HL-60/S4 treated with retinoic acid at 250 ng/mL for 4 days and 3 days (cell line): ENCODE results near the gene COL4A1.

Experiments used
- in situ Hi-C: fragments of 300-500 bp; cut with MboI; formaldehyde crosslinking; loops from 2 replicates; pipeline ENCODE4 v1.7.0; 2022; ENCODE audit warnings: low sequenced_read_pairs

COL4A1 gene

DNA sequence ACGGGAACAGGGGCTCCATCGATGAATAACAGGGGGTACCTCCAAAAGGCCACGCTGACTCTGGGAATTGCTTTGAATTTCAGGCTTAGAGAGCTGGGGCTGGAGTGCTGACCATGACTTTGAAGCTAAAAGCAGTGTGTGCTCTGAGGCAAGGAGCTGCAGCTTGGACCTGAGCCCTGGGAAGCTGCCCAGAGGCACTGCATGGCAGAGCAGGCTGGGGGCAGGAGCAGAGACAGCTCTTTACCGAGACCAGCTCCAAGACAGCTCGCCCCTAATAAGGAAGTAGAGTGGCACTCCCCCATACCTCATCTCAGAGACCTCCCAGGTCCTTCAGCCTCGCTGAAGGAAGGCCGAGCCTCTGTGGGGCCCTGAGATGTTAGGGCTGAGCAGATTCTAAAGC, 200.2 kb downstream of the COL4A1 start:
- in situ Hi-C loops: loop anchor here (25.0 kb wide), 1 partner anchor 1144 kb away; no protein-coding TSS in a partner anchor

DNA sequence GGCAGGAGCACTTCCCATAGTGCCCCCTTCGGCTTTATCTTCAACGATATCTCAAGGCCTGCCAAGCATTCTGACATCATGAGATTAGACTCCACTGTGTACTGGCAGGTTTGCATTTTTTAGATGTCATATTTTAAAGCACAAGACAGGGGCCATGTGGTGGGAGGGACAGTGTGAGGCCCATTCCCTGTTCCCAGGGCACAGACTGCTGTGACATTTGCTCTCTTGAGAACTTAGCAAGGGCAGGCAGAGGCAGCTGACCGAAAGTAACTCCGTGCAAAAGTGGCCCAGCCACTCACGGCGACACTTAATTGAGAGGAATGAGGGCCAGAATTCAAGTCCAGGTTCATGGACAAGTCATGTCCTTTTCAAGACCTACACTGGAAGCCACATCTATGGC, 201.8 kb downstream of the COL4A1 start:
- in situ Hi-C loops: loop anchor here (25.0 kb wide), 1 partner anchor 1143 kb away; no protein-coding TSS in a partner anchor

DNA sequence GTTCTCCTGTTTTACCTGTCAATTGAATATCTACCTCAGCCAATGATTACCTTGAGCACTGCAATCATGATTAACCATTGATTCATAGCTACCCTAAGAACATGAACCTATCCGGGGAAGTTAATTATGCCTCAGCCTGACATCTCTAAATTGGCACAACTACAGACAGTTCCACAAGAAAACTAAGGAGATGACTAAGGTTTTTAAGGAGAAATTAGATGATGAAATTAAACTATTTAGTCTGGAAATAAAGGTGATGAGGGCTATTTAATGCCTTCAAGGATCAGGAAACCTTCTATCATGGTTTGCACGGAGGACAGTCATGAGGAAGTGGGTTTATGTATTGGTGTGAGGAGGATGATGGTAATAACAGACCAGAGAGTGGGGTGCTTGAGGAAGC, 203.4 kb downstream of the COL4A1 start:
- in situ Hi-C loops: loop anchor here (25.0 kb wide), 1 partner anchor 1141 kb away; no protein-coding TSS in a partner anchor

DNA sequence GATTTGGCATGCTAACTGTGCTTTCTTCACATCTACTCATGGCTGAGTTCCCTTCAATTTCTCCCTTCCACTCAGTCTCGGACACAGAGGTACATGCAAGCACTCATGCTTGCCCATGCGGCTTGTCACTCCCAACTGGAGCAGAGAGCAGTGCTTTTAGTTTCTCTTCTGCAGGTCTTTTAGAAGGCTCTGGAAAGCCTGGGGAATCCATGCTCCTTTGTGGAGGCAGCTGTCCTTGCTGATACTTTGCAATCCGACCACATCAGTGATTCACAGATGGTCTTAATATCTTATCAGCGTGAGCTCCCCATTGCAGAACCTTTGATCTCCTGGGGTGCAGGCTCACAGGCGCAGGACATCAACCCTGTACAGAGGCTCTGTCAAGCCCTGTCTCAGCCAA, 203.9 kb downstream of the COL4A1 start:
- in situ Hi-C loops: loop anchor here (25.0 kb wide), 1 partner anchor 1141 kb away; no protein-coding TSS in a partner anchor

DNA sequence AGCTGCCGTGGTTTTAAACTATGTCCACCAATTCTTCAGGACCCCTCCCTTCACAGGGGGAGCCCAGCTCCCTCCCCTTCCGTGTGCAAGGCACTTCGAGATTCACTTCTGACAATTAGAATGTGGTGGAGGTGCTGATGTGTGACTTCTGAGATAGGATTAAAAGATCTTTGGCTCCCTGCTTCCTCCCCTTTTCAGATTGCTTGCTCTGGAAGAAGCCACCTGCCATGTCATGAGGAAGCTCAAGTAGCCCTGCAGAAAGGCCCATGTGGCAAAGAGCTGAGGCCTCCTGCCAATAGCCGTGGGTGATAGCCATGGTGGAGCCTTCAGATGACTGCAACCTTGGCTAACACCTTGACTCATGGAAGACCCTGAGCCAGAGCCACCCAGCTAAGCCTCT, 204.9 kb downstream of the COL4A1 start:
- in situ Hi-C loops: loop anchor here (25.0 kb wide), 1 partner anchor 1140 kb away; no protein-coding TSS in a partner anchor

DNA sequence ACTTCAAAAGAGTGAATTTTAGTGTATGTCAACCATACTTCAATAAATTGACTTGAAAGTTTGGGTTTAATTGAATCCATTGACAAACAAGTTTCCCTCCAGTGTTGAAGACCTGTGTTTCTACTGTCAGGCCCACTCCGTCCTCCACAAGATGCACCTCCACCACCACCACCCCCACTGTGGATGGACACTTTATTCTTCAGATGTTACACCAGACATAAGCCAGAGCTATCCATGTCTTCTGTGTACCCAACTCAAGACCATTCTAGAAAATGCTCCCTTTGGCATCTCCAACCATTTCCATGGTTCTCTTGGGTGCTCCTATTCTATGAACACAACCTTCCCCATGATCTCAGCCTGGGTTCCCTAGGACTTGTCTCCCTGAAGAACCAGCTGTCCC, 207.0 kb downstream of the COL4A1 start:
- in situ Hi-C loops: loop anchor here (25.0 kb wide), 1 partner anchor 1138 kb away; no protein-coding TSS in a partner anchor
